ENCODE data around the gene PMVK.

GRCh38 chr1:154884869-154885701 is 51.4 kb downstream of the PMVK start:
- TF ChIP-seq CTCF (IDR thresholded peaks at IDR 0.05), result no peak
- peak in 1 of 2 donors; percentile 4 for TF ChIP-seq POLR2A (IDR thresholded peaks at IDR 0.05)

All from thyroid gland (tissue), 4 donors.